Endothelial cell of umbilical vein (primary cell): ENCODE results near the gene SEC63.

Experiments
- CTCF ChIP-seq, 2 donors: IDR thresholded peaks; 1 replicate in 1 of 2; 2 replicates in 1 of 2; pipeline ENCODE4 v1.5.1; 2011; ENCODE audit warnings: low read length in 2 of 2, mild to moderate bottlenecking in 2 of 2, moderate library complexity in 2 of 2, control low read depth in 1 of 2, inconsistent platforms in 1 of 2, low read depth in 1 of 2; ENCODE audit not compliant: insufficient read depth in 1 of 2; ENCODE audit errors: extremely low read depth in 1 of 2
- EZH2 ChIP-seq: IDR thresholded peaks from 2 replicates; pipeline ENCODE4 v1.6.1; 2012; ENCODE audit warnings: borderline replicate concordance, low read depth, mild to moderate bottlenecking, moderate library complexity, low read length, inconsistent platforms; ENCODE audit not compliant: severe bottlenecking
- JUN ChIP-seq: IDR thresholded peaks from 2 replicates; pipeline ENCODE4 v1.6.1; 2011; ENCODE audit warnings: borderline replicate concordance, low read depth; ENCODE audit not compliant: insufficient read length, insufficient read depth
- MAX ChIP-seq: IDR thresholded peaks from 2 replicates; pipeline ENCODE4 v1.6.1; 2011; ENCODE audit not compliant: insufficient read depth, insufficient read length
- MYC ChIP-seq: IDR thresholded peaks from one replicate; pipeline ENCODE4 v1.6.1; 2011; ENCODE audit warnings: mild to moderate bottlenecking, low read depth, low read length
- POLR2A ChIP-seq: IDR thresholded peaks from 2 replicates; pipeline ENCODE4 v1.6.1; 2012; ENCODE audit warnings: low read depth, mild to moderate bottlenecking, control low read depth, low read length
- POLR2AphosphoS5 ChIP-seq: IDR thresholded peaks from 2 replicates; pipeline ENCODE4 v1.6.1; 2012; ENCODE audit warnings: low read depth, mild to moderate bottlenecking, control low read depth, low read length, moderate library complexity; ENCODE audit not compliant: insufficient read depth

DNA sequence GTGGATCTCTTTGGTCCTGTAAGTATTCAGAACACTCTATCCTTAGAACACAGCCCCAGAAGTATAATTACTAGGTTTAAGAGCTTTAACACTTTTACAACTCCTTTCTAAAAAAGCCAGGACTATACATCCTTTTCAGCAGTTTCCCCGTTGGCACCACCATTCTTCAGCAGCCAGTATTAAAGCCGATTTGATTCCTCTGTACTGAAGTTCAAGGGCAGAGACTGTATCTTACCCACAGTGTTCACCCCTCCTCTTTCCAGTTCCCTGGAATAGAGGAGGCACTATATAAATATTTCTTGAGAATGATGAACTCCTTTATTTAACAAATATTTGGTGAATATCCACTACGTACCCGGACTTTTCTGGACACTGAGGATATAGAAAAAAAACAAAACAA, 15.9 kb downstream of the SEC63 start:
- TF ChIP-seq CTCF (IDR thresholded peaks at IDR 0.05; ENCODE audit: extremely low read depth in 1 of 2, insufficient read depth in 1 of 2, low read depth in 1 of 2, low read length in 2 of 2) (no peak), JUN (no peak), POLR2AphosphoS5 (no peak), POLR2A (no peak), EZH2 (no peak), MAX (no peak), MYC (no peak)
